Measurements from ENCODE around the gene NCKAP5.

- TF ChIP-seq CTCF (IDR thresholded peaks at IDR 0.05), result no peak
- TF ChIP-seq POLR2A (IDR thresholded peaks at IDR 0.05), result no peak
Measured at GRCh38 chr2:132813422-132813821, 754.8 kb downstream of the NCKAP5 start.

All from prostate gland (tissue), 2 donors.